Stimulated activated CD8-positive, alpha-beta memory T cell treated with anti-CD3 and anti-CD28 coated beads, Interleukin-2, amount 100 ng/mL, for 1 hour (primary cell): ENCODE data around the gene ARSH.
"Not testable (repeated sequence)": the region's sequence is repeated elsewhere in the genome, so short reads cannot be mapped to it uniquely, and the experiment has no call there.

ENCODE experiments used
- DNase-seq, 2 donors: peaks; one replicate each; pipeline ENCODE4 v3.0.0-alpha.2; 2020; ENCODE audit warnings: low read depth in 2 of 2

ARSH gene

GRCh38 chrX:3006495-3006894 lies at the start of gene ARSH:
Gene ARSH (plus strand): TSS chrX:3006546. CDS start chrX:3006613, 67 bp downstream.
- DNase-seq, result no peak

DNA sequence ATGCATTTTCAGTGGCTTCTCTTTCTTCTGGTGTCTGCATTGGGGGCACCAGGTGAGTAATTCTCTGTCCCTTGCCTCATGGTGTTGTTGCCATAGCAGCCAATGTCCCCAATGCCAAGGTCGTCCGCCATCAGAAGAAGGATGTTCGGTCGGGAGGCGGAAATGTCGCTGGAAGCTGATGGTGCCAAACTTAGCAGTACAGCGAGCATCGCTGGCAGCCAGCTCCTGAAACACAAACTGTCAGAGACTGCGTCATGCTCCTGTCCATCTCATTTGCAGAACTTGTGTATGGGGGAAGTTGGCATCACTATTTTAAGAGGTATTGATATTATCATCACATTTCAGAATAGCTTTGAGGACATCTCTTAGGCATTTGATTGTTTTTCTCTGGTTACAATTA lies 48.1 kb upstream of the ARSH start:
- no peak for DNase-seq

GRCh38 chrX:2960861-2961515 lies 45.4 kb upstream of the ARSH start:
- DNase-seq, result no peak

- no peak for DNase-seq
Measured at GRCh38 chrX:2962381-2962780, 44.0 kb upstream of the ARSH start.

- not testable (repeated sequence) for DNase-seq
Measured at GRCh38 chrX:2963449-2963848, 42.9 kb upstream of the ARSH start.

- DNase-seq, result not testable (repeated sequence)
Measured at GRCh38 chrX:2963992-2964794, 42.2 kb upstream of the ARSH start.

GRCh38 chrX:2965965-2966364 lies 40.4 kb upstream of the ARSH start:
- DNase-seq, result no peak

DNA sequence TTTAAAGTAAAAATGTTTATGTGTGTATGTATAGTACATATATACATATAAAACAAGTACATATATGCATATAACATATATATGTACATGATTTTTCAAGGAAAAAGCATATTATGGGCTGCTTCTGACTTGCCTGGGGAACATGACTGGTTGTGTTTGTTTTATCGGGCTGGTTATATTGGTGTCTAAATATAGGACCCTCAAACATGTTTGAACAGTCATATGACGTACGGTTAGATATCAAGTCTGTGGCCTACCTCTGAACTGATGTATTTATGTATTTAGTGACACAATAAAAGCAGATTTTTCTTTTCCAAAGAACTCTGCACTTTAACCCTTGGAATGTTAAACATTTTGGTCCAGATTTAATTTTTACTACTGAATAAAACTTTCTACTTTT lies 39.3 kb upstream of the ARSH start:
- DNase-seq, result no peak

- DNase-seq, result no peak
Measured at GRCh38 chrX:2967584-2967983, 38.8 kb upstream of the ARSH start.

GRCh38 chrX:2967998-2968909 lies 38.1 kb upstream of the ARSH start:
- DNase-seq, result no peak

GRCh38 chrX:2969021-2969420 lies 37.3 kb upstream of the ARSH start:
- no peak for DNase-seq

DNA sequence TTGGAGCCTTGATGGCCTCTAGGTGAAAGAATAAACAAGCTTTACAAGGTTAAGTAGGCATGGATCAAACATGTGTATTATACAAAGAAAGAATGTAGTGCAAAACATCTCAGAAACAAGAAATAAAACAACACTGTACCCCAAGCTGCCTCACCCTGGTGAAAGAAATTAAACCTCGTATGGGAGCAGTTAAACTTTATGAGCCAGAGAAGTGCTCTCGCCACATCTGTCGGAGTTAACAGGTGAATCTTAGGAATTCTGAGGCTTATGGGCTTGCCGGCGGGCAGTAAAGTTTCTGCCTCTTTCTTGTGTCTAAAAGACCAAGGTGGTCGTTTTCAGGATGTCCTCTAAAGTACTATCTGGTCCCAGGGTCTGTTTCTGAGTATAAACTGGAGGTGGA lies 34.0 kb upstream of the ARSH start:
- DNase-seq, result no peak

- DNase-seq, result no peak
Measured at GRCh38 chrX:2974961-2975360, 31.4 kb upstream of the ARSH start.

GRCh38 chrX:2978639-2979038 lies 27.7 kb upstream of the ARSH start:
- not testable (repeated sequence) for DNase-seq

GRCh38 chrX:2984342-2984741 lies 22.0 kb upstream of the ARSH start:
- DNase-seq, result no peak

GRCh38 chrX:2989565-2989964 lies 16.8 kb upstream of the ARSH start:
- DNase-seq, result no peak

GRCh38 chrX:3010532-3010931 lies 4.2 kb downstream of the ARSH start:
- DNase-seq, result no peak

DNA sequence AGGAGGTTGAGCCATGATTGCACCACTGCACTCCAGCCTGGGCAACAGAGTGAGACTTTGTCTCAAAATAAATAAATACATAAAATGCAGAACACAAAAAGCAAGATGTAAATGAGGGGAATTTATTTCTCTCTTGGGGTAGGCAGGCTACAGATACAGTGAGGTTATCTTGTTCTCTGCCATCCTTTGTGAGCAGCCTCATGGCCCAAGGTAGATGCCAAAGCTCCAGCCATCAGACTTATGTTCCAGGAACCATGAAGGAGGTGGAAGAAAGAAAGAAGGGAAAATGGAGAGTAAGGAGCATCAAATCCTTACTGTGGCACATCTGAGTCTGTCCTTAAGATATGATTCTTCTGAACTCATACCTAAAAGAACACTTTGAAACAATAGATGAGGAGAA lies 11.1 kb downstream of the ARSH start:
- DNase-seq, result no peak

GRCh38 chrX:3024176-3024575 lies 17.8 kb downstream of the ARSH start:
- no peak for DNase-seq

GRCh38 chrX:3026074-3026815 lies 19.9 kb downstream of the ARSH start:
- DNase-seq, result no peak

DNA sequence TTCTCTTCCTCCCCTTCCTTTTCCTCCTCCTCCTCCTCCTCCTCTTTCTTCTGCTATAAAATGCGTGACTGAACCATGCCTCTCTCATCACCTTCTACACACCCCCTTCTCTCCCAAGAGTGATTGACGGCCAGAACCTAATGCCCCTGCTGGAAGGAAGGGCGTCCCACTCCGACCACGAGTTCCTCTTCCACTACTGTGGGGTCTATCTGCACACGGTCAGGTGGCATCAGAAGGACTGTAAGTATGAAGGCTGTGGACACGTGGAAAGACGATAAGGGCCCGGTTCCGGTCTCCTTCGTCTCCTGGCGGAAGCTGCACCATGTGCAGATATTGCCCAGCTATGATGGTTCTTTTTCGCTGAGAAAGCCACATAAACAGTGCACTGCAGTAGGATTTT lies 22.8 kb downstream of the ARSH start:
- DNase-seq, result no peak

DNA sequence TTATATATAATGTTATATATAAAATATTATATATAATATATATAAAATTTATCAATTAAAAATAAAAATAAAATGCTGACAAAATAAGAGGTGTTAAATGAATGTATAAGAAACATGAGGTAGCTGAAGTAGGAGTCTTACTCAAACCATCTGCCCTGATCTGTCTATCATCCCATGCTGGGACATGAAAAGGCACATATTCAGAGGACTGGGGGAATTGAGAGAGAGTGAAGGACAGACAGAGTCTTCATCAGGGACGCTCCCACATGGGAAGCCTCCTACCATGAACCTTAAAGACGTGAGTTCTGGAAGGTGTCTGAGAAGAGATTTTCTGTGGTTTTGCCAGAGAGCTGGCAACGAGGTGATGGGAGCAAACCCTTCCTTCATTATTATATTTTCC lies 30.9 kb downstream of the ARSH start:
- no peak for DNase-seq
